HG02678 (cell line): ENCODE results near the gene UBE2QL1.

Experiments used
- ATAC-seq: cut with Tn5 transposase; IDR thresholded peaks from one replicate; pipeline ENCODE4 v1.9.1; 2021; ENCODE audit warnings: mild to moderate bottlenecking, moderate library complexity; ENCODE audit not compliant: unreplicated experiment

The UBE2QL1 gene

DNA sequence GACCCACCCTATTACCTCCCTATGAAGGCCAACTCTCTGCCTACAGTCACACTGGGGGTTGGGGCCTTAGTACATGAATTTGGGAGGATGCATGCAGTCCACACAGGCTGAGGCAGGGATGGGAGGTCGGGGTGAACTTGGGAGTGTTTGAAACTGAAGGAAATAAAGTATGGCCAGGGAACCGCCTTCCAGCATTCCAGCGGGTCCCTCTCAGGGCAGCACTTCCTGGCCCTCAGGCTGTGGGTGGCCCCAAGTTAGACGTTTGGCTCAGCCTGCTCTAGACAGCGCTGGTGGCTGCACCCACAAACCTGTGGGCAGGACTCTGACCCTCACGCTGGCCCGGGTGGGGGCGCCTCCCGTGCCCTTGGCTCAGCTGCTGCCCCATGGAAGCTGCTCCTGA is 74.3 kb downstream of the UBE2QL1 start:
- no peak for ATAC-seq

DNA sequence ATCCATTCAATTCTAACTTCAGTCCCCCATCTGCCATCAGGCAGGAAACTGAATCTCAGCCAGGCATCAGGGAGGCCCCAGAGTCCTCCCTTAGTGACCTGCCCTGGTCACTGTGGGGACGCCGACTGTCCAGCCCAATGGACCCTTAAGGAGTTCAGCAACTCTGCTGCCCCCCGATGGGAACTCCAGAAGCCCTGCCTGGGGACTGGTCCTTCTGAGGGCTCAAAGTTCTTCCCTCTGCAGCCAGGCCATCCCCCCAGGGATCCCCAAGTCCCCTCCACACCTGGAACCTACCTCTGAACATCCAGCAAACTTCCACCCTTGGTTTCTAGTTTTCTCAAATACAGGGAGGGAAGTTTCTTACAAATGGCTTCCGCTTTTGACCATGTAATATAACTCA is 76.8 kb downstream of the UBE2QL1 start:
- ATAC-seq: no peak

- ATAC-seq: no peak
Measured at GRCh38 chr5:6525910-6526309, 77.3 kb downstream of the UBE2QL1 start.

GRCh38 chr5:6527749-6528455 is 79.2 kb downstream of the UBE2QL1 start:
- no peak for ATAC-seq

DNA sequence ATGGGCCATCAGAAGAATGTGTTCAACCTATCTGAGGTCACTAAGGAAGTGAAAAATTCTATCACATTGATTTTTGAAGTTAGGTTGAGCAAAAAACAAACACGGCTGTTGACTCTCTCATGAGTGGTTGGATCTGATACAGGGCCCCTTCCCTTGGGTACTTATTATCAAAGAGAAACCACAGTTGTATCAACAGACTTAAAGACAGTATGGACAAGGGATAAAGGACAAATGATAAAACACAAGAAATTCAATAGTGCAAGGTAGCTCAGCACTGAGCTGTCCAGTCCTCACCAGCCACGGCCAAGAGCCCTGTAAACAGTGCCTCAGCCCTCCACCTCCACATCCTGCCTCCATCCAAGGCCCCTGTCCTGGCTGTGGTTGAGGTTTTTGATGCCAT is 86.9 kb downstream of the UBE2QL1 start:
- no peak for ATAC-seq

DNA sequence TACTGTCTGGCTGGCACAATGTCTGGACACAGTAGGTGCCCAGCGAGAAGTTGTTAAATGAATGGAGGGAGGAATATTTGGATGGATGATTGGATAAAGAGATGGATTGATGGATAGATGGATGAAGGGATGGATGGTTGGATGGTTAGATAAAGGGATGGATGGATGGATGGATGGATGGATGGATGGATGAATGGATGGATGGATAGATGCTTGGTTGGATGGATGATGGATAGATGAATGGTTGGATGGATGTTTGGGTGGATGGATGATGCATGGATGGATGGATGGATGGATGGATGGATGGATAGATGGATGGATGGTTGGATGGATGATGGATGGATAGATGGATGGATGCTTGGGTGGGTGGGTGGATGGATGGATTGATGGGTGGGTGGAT is 90.4 kb downstream of the UBE2QL1 start:
- no peak for ATAC-seq

GRCh38 chr5:6540111-6540827 is 91.6 kb downstream of the UBE2QL1 start:
- ATAC-seq: no peak

DNA sequence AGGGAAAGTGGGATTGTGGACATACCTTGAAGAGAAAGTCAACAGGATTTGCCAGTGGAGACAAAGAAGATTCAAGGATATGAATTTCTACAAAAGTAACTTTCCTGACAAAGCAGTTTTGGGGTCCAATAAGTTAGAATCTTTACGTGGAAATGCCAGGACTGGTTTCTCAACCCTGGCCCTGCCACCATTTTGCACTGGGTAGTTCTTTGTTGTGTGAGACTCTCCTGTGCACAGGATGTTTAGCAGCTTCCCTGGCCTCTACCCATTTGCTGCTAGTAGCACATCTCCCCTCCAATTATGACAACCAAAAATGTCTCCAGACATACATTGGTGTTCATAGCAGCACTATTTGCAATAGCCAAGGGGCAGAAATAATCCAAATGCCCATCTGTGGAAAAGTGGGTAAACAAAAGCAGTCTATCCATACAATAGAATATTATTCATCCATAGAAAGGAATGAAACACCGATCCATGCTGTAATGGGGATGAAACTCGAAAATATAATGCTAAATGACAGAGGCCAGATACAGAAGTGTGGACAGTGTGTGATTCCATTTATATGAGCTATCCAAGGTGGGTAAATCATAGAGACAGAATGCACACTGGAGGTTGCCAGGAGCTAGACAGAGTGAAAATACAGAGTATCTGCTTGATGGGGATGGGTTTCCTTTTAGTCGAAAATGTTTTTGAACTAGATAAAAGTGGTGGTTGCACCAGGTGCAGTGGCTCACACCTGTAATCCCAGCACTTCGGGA is 92.8 kb downstream of the UBE2QL1 start:
- ATAC-seq: no peak

- no peak for ATAC-seq
Measured at GRCh38 chr5:6542421-6543345, 94.0 kb downstream of the UBE2QL1 start.

- ATAC-seq: no peak
Measured at GRCh38 chr5:6543346-6543730, 94.7 kb downstream of the UBE2QL1 start.

- no peak for ATAC-seq
Measured at GRCh38 chr5:6543830-6544560, 95.3 kb downstream of the UBE2QL1 start.
